ENCODE results near the gene EXD2. TPM values are rescaled to one million over a fixed set of nuclear protein-coding genes. Genes with fewer than 3 reads are reported as not detected.
"Not testable (repeated sequence)": the region's sequence is repeated elsewhere in the genome, so short reads cannot be mapped to it uniquely, and the experiment has no call there.

Gene EXD2
- total RNA-seq, 1 donor from 2014 or later: 25.2 TPM

DNA sequence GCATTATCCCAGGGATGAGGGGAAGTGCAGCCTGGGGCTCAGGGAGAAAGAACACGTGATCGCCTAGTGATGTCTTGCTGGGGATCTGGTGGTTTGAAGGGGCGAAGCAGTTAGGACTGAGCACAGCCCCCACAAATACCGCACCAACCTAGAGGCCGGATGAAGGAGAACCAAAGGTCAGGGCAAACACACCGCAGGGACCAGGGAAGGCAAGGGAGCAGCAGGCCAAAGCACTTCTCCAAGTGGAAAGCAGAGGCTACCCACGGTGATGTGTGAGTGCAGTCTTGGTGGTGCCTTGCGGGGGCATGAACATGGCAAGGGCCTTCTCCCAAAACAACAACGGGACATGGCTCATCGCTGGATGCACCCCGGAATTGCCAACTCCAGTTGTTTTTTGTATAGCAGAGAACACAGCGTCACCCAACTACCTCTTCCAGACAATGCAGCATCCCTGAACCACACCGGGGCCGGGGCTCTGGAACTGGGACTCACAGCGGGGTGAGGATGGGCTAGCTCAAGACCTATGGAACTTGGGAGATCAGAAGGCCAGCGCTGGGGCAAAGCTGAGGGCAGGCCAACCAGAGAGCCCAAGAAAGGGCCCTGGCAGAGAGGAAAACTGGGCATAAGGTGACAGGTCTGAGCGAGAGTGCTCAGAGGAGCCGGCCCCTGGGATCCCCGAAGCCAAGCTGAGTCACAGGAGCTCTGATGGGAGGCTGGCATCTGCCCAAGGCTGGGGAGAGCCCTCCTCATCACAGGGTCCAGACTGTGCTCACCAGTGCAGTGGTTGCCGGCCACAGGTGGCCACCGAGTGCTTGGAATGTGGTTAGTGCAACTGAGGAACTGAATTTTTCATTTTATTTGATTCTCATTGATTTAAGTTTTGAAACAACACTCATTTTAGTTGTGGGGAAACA, 79.8 kb downstream of the EXD2 start:
- H3K36me3 ChIP-seq: no peaks in the 10 kb centered on the region
- intact Hi-C loops (cut with DNase I): no loop called here
- H3K9me3 ChIP-seq: no peaks in the 10 kb centered on the region
- no peak overlapping the region for H3K4me3 ChIP-seq
- no peak overlapping the region for H3K27ac ChIP-seq
- DNase-seq (no peak), ATAC-seq (no peak)
- no peaks in the 10 kb centered on the region for H3K27me3 ChIP-seq
- TF ChIP-seq, protein P1, sequence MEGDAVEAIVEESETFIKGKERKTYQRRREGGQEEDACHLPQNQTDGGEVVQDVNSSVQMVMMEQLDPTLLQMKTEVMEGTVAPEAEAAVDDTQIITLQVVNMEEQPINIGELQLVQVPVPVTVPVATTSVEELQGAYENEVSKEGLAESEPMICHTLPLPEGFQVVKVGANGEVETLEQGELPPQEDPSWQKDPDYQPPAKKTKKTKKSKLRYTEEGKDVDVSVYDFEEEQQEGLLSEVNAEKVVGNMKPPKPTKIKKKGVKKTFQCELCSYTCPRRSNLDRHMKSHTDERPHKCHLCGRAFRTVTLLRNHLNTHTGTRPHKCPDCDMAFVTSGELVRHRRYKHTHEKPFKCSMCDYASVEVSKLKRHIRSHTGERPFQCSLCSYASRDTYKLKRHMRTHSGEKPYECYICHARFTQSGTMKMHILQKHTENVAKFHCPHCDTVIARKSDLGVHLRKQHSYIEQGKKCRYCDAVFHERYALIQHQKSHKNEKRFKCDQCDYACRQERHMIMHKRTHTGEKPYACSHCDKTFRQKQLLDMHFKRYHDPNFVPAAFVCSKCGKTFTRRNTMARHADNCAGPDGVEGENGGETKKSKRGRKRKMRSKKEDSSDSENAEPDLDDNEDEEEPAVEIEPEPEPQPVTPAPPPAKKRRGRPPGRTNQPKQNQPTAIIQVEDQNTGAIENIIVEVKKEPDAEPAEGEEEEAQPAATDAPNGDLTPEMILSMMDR (IDR thresholded peaks at IDR 0.05): no peak
- peaks cover 3% of the 10 kb centered on the region for H3K4me1 ChIP-seq

DNA sequence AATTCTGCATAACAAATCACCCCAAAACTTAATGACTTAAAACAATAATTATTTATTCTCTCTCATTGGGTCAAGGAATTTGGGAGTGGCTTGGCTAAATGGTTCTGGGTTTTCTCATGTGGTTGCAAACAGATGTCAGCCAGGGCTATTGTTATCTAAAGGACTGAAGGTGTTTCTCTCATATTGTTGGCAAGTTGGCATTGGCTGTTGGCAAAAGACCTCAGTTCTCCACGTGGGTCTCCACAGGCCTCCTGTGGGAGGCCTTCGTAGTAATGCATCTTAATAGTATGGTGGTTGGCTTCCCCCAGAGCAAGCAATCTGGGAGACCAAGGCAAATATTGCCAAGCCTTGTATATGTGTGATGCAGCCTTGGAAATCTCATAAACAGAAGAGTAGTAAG, 83.0 kb downstream of the EXD2 start:
- DNase-seq (no peak), ATAC-seq (no peak)
- H3K9me3 ChIP-seq: no peaks in the 10 kb centered on the region
- intact Hi-C loops (cut with DNase I): no loop called here
- TF ChIP-seq, protein P1 (IDR thresholded peaks at IDR 0.05): no peak
- H3K36me3 ChIP-seq: no peaks in the 10 kb centered on the region
- H3K27ac ChIP-seq: no peak overlapping the region
- no peaks in the 10 kb centered on the region for H3K27me3 ChIP-seq
- H3K4me1 ChIP-seq: no peaks in the 10 kb centered on the region
- H3K4me3 ChIP-seq: no peak overlapping the region

DNA sequence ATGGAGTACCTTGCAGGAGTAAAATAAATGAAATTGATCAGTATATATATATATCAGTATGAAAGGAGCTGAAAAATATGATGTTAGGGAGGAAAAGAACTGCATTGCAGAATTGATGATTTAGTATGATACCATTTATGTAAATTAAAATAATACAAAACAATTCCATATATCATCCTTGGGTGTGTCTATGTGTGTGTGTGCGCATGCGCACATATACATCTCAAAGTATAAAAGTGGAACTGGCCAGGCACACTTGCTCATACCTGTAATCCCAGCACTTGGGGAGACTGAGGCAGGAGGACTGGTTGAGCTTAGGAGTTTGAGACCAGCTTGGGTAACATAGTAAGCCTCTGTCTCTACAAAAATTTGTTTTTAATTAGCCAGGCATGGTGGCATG, 84.0 kb downstream of the EXD2 start:
- no peaks in the 10 kb centered on the region for H3K36me3 ChIP-seq
- intact Hi-C loops (cut with DNase I): no loop called here
- DNase-seq (no peak), ATAC-seq (no peak)
- no peak overlapping the region for H3K4me3 ChIP-seq
- no peaks in the 10 kb centered on the region for H3K4me1 ChIP-seq
- H3K27me3 ChIP-seq: no peaks in the 10 kb centered on the region
- TF ChIP-seq, protein P1 (IDR thresholded peaks at IDR 0.05): no peak
- H3K27ac ChIP-seq: no peak overlapping the region
- H3K9me3 ChIP-seq: no peaks in the 10 kb centered on the region

DNA sequence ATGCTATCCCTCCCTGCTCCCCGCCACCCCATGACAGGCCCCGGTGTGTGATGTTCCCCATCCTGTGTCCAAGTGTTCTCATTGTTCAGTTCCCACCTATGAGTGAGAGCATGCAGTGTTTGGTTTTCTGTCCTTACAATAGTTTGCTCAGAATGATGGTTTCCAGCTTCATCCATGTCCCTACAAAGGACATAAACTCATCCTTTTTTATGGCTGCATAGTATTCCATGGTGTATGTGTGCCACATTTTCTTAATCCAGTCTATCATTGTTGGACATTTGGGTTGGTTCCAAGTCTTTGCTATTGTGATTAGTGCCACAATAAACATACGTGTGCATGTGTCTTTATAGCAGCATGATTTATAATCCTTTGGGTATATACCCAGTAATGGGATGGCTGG, 86.1 kb downstream of the EXD2 start:
- H3K36me3 ChIP-seq; H3K4me3 ChIP-seq; H3K9me3 ChIP-seq; DNase-seq; H3K27ac ChIP-seq; H3K4me1 ChIP-seq; H3K27me3 ChIP-seq; intact Hi-C loops (cut with DNase I); ATAC-seq: not testable (repeated sequence)

DNA sequence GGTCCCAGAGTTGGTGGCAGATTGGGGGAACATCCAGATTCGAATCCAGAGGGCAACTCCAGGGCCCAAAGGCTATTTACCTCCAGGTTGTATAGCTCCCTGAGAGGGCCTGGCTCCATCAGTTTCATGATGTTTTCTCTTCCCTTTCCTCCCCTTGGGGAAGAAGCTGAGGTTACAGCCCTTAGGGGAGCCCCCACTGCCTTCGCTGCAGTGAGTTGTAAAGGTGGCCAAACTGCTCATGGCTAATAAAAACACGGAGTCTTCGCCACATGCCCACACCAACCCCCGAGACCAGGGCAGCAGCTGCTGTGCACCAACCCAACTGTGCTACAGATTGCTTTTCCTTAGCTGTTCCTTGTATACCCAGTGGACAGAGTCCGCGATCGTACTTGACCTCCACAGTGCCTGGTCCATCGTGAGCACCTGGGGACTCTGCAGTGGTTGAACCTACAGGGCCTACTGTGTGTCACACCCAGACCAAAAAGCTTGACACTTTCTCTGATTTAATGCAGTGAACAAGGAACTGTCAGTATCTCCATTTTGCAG, 89.5 kb downstream of the EXD2 start:
- no peaks in the 10 kb centered on the region for H3K36me3 ChIP-seq
- H3K9me3 ChIP-seq: no peaks in the 10 kb centered on the region
- H3K27ac ChIP-seq: no peak overlapping the region
- H3K4me1 ChIP-seq: no peaks in the 10 kb centered on the region
- intact Hi-C loops (cut with DNase I): no loop called here
- no peaks in the 10 kb centered on the region for H3K27me3 ChIP-seq
- no peak overlapping the region for H3K4me3 ChIP-seq
- DNase-seq (no peak), ATAC-seq (no peak)
- TF ChIP-seq, protein P1 (IDR thresholded peaks at IDR 0.05): no peak

DNA sequence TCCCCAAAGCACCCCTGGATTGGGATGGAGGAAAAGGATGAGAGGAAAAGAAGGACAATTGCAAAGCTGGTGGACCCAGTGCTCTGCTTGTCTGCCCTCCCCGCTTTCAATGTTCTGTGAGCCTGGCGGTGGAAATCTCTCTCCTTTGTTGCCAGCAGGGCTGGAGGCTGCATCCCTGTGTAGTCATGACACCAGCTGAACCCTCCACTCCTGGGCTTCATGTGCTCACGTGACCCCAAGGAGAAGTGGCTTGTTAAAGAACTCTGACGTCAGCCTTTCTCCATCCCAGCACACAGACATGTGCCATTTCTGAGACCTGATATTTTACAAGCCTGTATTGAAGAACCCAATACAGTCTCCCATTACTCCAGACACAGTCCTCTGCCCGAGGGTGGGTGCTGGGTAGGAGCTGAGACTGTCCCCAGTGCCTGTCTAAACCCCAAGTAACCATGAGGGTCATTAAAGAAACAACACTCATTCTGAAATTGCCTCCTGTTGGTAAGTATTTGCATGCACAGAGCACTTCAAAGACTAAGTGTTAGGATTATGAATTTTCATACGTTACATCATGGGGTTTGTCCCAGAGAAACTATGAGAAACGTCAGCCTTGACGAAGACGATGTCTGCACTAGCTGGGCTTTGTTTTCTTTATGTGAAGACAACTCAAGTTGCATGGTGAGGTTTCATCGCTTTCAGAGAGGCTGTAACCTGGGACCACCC, 90.3 kb downstream of the EXD2 start:
- no peaks in the 10 kb centered on the region for H3K27me3 ChIP-seq
- DNase-seq: no peak
- intact Hi-C loops (cut with DNase I): no loop called here
- peak; percentile 55 for ATAC-seq
- TF ChIP-seq, protein P1 (IDR thresholded peaks at IDR 0.05): no peak
- no peaks in the 10 kb centered on the region for H3K36me3 ChIP-seq
- no peak overlapping the region for H3K4me3 ChIP-seq
- H3K27ac ChIP-seq: no peak overlapping the region
- no peaks in the 10 kb centered on the region for H3K4me1 ChIP-seq
- H3K9me3 ChIP-seq: no peaks in the 10 kb centered on the region
